Activated T-helper 2 cell treated with anti-CD3 and anti-CD28 coated beads, Interferon-gamma antibody, Interleukin-2, Interleukin-4, amounts not matched to agents 10 μg/mL and 5 μg/mL and 100 μg/mL, durations not matched to agents 14 hours and 24 hours and 36 hours (primary cell): ENCODE measurements around the gene TXNL1. TPM values are rescaled to one million over a fixed set of nuclear protein-coding genes. Genes with fewer than 3 reads are reported as not detected.

ENCODE experiments used
- DNase-seq: peaks from one replicate; pipeline ENCODE4 v3.0.0; 2021; ENCODE audit warnings: low spot score
- H3K27ac Mint-ChIP-seq: one replicate; pipeline ENCODE4 v1.8.0; 2021; ENCODE audit warnings: mixed read lengths
- H3K27me3 Mint-ChIP-seq: one replicate; pipeline ENCODE4 v1.8.0; 2021; ENCODE audit warnings: low read depth, mixed read lengths
- H3K36me3 Mint-ChIP-seq: one replicate; pipeline ENCODE4 v1.8.0; 2021; ENCODE audit warnings: low read depth, mixed read lengths
- H3K4me1 Mint-ChIP-seq: one replicate; pipeline ENCODE4 v1.8.0; 2021; ENCODE audit warnings: low read depth, mixed read lengths
- H3K4me3 Mint-ChIP-seq: one replicate; pipeline ENCODE4 v1.8.0; 2021; ENCODE audit warnings: low read depth, mild to moderate bottlenecking, moderate library complexity, mixed read lengths
- H3K9me3 Mint-ChIP-seq: one replicate; pipeline ENCODE4 v1.8.0; 2021; ENCODE audit warnings: mixed read lengths
- intact Hi-C: fragments of 100-400 bp; cut with micrococcal nuclease; formaldehyde crosslinking; loops from one replicate; pipeline ENCODE4 v1.15.1; 2023
- total RNA-seq: library from RNA; stranded (reverse); gene quantifications from 2 replicates; pipeline ENCODE4 v1.2.3, GENCODE V29; 2022

TXNL1 gene
- total RNA-seq = 95.1 and 96.3 TPM in 2 replicates

DNA sequence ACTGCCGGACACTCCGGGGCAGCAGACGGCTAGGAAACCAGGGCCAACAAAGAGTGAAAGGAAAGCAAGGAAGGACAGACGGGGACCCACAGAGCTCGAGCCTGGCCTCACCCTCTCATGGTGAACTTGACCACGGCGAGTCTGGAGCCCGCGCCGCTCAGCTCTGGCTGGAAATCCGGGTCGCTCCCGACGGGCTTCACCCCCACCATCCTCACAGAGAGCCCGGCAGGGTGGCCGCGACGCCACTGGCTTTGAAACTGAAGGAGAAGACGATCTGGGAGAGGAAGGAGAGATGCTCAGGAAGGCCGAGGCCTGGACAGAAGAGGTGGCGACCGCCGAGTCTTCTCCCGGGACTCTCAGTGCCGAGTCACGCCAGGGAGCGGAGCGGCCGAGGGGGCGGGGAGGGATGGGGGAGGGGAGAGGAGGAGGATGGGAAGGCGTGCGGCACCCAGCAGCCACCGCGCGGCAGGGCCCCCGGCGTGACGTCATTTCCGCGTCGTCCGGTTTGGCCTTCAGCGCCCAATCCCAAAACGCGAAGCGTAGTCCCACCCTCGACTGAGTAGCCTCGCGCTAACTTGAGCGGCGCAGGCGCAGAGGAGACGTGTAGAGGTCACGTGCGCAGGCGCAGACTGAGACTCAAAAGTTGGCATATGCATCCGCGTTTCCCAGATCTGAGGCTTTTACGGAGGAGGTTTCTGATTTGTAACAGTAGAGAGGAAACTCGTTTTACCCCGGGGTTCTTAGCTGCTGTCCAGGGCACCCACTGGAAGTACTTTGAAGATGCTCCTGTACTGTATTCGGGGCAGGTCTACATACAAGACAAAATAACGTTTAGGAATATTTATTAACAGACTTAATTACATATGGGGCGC is at the start of gene TXNL1:
Gene TXNL1 (minus strand): TSS at position 361 of the 872 bp plus-strand sequence. CDS start 152 bp downstream, at position 209.
- intact Hi-C loops = loop anchor here (1.0 to 10.0 kb wide), 5 partner anchors 9 to 1054 kb away; partner anchors contain the start of genes NARS1, TCF4 and WDR7
- peak; percentile 98 for DNase-seq
- peak within 1 kb of the TSS; percentile 87 for H3K27ac Mint-ChIP-seq
- H3K4me3 Mint-ChIP-seq = peak within 1 kb of the TSS; percentile 99
- no peaks in the 10 kb centered on the region for H3K27me3 Mint-ChIP-seq
- H3K36me3 Mint-ChIP-seq = peaks cover 32% of the 10 kb centered on the region
- peaks cover 36% of the 10 kb centered on the region for H3K4me1 Mint-ChIP-seq
- no peaks in the 10 kb centered on the region for H3K9me3 Mint-ChIP-seq

DNA sequence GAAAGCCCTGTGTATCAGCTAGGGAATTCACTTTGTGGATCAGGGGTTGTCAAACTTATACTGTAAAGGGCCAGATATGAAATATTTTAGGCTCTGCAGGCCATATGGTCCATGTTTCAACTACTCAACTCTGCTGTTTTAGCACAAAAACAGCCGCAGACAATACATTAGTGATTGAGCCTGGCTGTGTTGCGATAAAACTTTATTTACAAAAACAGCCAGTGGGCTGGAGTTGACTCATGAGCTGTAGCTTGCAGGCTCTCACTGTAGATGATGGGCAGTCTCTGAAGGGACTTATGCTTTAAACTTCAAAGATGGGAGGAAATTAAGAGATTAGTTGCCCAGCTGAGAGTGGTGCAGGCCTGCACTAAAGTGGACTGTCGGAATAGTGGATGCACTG is 45.9 kb upstream of the TXNL1 start:
- no peak overlapping the region for H3K27ac Mint-ChIP-seq
- no peak overlapping the region for H3K4me3 Mint-ChIP-seq
- peaks cover 14% of the 10 kb centered on the region for H3K36me3 Mint-ChIP-seq
- intact Hi-C loops = no loop called here
- DNase-seq = no peak
- no peaks in the 10 kb centered on the region for H3K9me3 Mint-ChIP-seq
- H3K4me1 Mint-ChIP-seq = no peaks in the 10 kb centered on the region
- no peaks in the 10 kb centered on the region for H3K27me3 Mint-ChIP-seq

DNA sequence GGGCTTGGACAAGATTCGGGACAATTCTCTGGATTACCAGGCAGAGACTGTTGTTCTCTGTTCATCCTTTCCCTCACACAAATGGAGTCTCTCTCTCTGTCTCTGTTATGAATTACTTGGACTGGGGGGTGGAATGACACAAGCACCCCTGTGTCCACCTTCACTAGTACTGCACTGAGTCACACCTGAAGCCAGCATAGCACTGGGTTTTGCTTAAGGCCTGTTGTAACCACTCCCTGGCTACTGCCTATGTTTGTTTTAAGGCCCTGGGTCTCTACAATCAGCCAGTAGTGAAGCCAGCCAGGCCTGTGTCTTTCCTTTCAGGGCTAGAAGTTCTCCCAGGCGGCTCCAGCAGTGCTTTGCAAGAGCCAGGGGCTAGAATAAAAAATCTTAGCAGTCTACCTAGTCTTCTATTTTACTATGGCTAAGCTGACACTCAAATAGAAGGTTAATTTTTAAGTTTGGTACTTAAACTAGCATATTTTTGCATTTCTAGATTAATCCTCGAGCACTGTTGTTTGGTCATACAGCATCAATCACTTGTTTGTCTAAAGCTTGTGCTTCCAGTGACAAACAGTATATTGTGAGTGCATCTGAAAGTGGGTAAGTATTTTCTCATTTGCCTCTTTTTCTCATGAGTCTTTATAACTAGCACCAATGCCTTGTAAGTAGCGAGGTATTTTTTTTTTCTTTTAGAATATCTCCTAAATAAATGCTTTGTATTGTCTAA is 40.6 kb upstream of the TXNL1 start:
- no peaks in the 10 kb centered on the region for H3K9me3 Mint-ChIP-seq
- intact Hi-C loops = no loop called here
- no peak overlapping the region for H3K27ac Mint-ChIP-seq

DNA sequence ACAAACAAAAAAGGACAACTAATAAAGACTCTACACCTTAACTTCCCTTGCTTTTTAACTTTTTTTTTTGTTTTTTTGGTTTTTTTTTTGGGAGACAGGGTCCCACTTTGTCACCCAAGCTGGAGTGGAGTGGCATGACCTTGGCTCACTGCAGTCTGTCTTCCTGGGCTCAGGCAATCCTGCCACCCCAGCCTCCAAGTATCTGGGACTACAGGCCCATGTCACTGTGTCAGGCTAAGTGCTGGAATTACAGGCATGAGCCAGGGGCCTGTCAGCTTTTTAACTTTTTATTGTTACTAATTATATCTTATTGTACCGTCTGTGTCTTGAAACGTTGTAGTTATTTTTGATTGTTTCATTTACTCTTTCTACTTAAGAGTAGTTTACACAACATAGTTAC is 38.2 kb upstream of the TXNL1 start:
- no peak overlapping the region for H3K4me3 Mint-ChIP-seq
- H3K27ac Mint-ChIP-seq = no peak overlapping the region
- no peaks in the 10 kb centered on the region for H3K27me3 Mint-ChIP-seq
- H3K9me3 Mint-ChIP-seq = no peaks in the 10 kb centered on the region
- DNase-seq = no peak
- intact Hi-C loops = no loop called here
- peaks cover under 1% of the 10 kb centered on the region for H3K4me1 Mint-ChIP-seq
- H3K36me3 Mint-ChIP-seq = peaks cover 34% of the 10 kb centered on the region

More for the DNA sequence above, 40.6 kb upstream of the TXNL1 start:
- Mint-ChIP-seq H3K4me3 (no peak overlapping the region), H3K27me3 (no peaks in the 10 kb centered on the region), H3K4me1 (no peaks in the 10 kb centered on the region), H3K36me3 (peaks cover 28% of the 10 kb centered on the region)
- no peak for DNase-seq

DNA sequence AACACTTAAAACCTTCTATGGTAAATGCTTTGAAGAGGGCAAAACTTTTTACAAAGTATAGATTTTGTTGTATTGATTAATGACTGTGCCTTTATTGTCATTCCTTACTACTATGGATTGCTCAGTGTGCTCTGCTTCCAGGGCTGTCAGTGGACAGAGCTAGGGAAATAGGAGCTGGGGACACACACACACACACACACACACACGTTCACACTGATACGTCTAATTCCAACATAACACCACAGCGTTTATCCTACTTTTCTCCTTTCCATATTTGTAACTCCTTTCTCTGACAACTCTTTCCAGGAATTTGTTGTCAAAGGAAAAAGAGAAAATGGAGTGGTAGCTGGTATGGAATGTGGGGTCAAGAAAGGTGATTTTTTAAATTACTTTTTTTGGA is 34.6 kb upstream of the TXNL1 start:
- no peaks in the 10 kb centered on the region for H3K9me3 Mint-ChIP-seq
- H3K4me3 Mint-ChIP-seq = no peak overlapping the region
- H3K4me1 Mint-ChIP-seq = peaks cover 17% of the 10 kb centered on the region
- intact Hi-C loops = no loop called here
- no peak for DNase-seq
- H3K36me3 Mint-ChIP-seq = peaks cover 28% of the 10 kb centered on the region
- no peaks in the 10 kb centered on the region for H3K27me3 Mint-ChIP-seq
- H3K27ac Mint-ChIP-seq = no peak overlapping the region

DNA sequence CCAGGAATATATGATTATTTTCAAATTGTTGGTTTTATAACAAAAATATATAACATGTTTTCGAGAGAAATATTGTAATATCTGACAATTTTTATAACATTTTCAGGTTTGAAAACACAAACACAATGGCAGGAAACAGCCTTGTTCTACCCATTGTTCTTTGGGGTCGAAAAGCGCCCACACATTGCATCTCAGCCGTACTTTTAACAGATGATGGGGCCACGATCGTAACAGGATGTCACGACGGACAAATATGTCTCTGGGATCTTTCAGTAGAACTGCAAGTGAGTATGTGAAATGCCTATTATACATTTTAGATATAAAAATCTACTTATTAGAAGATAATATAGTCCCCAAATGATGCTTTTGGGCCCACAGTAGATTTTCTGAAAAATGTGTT is 34.0 kb upstream of the TXNL1 start:
- Mint-ChIP-seq H3K36me3 (peaks cover 22% of the 10 kb centered on the region), H3K27me3 (no peaks in the 10 kb centered on the region)

DNA sequence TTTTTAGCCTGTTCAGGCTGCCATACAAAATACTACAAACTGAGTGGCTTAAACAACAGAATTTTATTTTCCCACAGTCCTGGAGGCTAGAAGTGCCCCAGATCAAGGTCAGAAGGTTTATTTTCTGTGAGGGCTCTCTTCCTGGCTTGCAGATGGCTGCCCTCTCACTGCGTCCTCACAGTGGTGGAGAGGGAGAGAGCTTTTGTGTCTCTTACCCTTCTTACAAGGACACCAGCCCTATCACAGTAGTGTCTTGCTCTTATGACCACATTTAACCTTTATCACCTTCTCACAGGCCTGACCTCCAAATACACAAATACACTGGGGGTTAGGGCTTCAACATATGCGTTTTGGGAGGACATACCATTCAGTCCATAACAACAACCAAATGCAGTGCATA is 24.5 kb upstream of the TXNL1 start:
- intact Hi-C loops = no loop called here
- Mint-ChIP-seq H3K27ac (no peak overlapping the region), H3K4me3 (no peak overlapping the region), H3K36me3 (peaks cover 8% of the 10 kb centered on the region), H3K9me3 (no peaks in the 10 kb centered on the region), H3K27me3 (no peaks in the 10 kb centered on the region), H3K4me1 (peaks cover 26% of the 10 kb centered on the region)
- DNase-seq = no peak

More for the DNA sequence above, 34.0 kb upstream of the TXNL1 start:
- H3K4me3 Mint-ChIP-seq = no peak overlapping the region
- H3K9me3 Mint-ChIP-seq = no peaks in the 10 kb centered on the region
- peaks cover 17% of the 10 kb centered on the region for H3K4me1 Mint-ChIP-seq
- DNase-seq = no peak
- no peak overlapping the region for H3K27ac Mint-ChIP-seq
- intact Hi-C loops = no loop called here

DNA sequence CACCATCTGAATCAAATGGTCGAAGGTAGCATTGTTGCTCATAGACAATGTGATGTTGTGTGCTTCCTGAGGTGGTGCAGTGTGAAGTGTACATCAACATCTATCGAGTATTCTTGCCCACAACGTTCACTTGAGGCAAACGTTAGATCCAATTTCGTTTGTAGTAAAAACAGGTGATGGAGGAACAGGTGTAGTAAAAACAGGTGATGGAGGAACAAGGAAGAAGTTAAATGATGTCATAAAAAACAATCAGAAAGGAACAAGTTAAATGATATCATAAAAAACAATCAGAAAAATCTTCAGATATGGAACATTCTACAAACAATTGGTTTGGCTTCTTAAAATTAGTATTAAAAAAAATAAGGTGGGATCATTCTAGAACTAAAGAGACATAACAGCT is 24.1 kb upstream of the TXNL1 start:
- H3K4me1 Mint-ChIP-seq = peaks cover 26% of the 10 kb centered on the region
- H3K9me3 Mint-ChIP-seq = no peaks in the 10 kb centered on the region
- no peaks in the 10 kb centered on the region for H3K27me3 Mint-ChIP-seq
- no peak overlapping the region for H3K4me3 Mint-ChIP-seq
- H3K27ac Mint-ChIP-seq = no peak overlapping the region
- intact Hi-C loops = no loop called here
- peaks cover 8% of the 10 kb centered on the region for H3K36me3 Mint-ChIP-seq
- DNase-seq = no peak

DNA sequence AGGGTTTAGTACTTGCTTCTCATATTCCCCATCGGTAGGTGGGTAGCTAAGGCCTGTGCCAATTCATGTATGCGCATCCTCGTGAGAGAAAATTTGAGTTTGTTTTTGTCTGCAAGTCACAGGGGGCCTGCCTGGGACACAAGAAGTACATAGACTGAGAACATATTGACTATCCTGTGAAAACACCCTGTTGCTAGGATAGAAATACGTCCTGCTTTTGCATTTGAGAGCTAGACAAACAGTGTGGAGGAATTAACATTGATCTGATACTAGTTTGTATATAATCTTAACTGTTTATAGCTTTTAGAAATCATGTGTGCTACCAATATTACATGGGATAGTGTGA is 23.6 kb upstream of the TXNL1 start:
- Mint-ChIP-seq H3K27me3 (no peaks in the 10 kb centered on the region), H3K36me3 (peaks cover 8% of the 10 kb centered on the region), H3K27ac (no peak overlapping the region), H3K4me3 (no peak overlapping the region), H3K4me1 (peaks cover 23% of the 10 kb centered on the region), H3K9me3 (no peaks in the 10 kb centered on the region)
- DNase-seq = no peak
- intact Hi-C loops = no loop called here

DNA sequence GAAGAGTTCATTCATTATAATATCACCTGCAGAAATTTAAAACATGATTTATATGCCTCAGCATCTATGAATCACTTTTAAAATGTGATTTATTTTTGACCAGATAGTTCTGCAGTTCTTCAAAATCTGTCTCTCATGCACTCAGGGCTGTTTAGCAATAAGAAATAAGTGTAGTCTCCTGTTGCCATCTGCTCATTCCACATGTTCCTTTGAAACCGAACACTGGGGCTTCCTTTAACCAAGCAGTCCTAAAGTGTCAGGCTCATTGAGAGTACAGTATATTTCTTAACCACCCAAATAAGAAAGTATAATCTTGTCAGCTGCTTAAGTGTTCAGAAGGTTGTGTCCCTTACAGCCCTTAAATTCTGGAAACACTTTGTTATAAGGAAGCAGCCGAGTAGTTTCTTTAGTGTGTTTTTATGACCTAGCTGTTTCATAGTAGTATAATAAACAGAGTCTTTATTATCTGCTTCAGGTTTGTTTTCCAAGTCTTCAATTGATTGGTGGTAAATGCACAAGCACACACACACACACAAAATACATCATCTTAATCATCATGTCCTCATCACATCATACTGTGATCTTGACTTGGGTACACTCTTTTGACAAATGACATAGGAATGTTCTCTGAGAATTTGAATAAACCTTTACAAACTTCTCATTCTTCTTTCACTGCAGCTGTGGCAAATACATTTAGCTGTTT is 23.1 kb upstream of the TXNL1 start:
- Mint-ChIP-seq H3K4me1 (peaks cover 22% of the 10 kb centered on the region), H3K4me3 (no peak overlapping the region), H3K27me3 (no peaks in the 10 kb centered on the region), H3K27ac (no peak overlapping the region), H3K9me3 (no peaks in the 10 kb centered on the region), H3K36me3 (peaks cover 8% of the 10 kb centered on the region)
- intact Hi-C loops = no loop called here
- no peak for DNase-seq

DNA sequence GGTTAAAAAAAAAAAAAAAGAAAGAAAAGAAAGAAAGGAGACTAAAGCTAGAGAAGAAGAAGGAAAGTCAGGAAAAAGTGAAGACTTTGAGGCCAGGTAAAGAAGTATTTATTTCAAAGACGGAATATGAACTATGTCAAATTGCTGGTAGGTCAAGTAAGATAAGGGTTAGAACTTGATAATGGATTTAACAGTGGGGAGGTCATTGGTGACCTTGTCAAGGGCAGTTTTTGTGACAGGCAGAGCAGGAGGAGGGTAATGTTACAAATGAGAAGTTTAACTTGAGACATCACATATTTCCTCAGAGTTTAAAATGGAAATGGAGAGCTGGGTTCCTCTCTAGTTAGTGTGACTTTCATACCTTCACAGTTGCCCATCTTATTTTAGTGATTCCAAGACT is 22.3 kb upstream of the TXNL1 start:
- Mint-ChIP-seq H3K4me3 (no peak overlapping the region), H3K27me3 (no peaks in the 10 kb centered on the region), H3K4me1 (peaks cover 24% of the 10 kb centered on the region), H3K36me3 (peaks cover 12% of the 10 kb centered on the region), H3K9me3 (no peaks in the 10 kb centered on the region), H3K27ac (no peak overlapping the region)
- DNase-seq = no peak
- intact Hi-C loops = no loop called here

DNA sequence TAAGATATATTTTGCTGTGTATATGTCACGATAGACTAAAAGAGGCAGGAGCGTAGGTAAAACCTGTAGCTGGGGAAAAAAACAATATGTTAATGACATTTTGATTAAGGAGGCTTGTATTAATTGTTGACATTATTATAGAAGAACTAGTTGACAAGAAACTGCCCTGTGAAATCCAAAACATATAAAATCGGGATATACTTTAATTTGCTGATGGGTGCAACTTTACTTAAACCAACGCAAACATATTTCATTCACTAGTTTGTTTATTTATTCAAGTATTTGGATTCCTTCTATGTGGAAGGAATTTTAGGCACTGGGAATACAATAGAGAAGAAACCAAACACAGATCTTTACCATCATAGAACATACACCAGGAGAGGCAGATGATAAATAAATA is 20.7 kb upstream of the TXNL1 start:
- peaks cover 33% of the 10 kb centered on the region for H3K4me1 Mint-ChIP-seq
- intact Hi-C loops = loop anchor here (10.0 kb wide), 2 partner anchors 346 to 926 kb away; partner anchors contain the start of gene FECH
- no peak overlapping the region for H3K4me3 Mint-ChIP-seq
- H3K36me3 Mint-ChIP-seq = peaks cover 20% of the 10 kb centered on the region
- H3K27ac Mint-ChIP-seq = no peak overlapping the region
- H3K27me3 Mint-ChIP-seq = no peaks in the 10 kb centered on the region
- no peak for DNase-seq
- no peaks in the 10 kb centered on the region for H3K9me3 Mint-ChIP-seq
